ENCODE results near the gene ZNFX1. TPM values are rescaled to one million over a fixed set of nuclear protein-coding genes. Genes with fewer than 3 reads are reported as not detected.

The ZNFX1 gene
- total RNA-seq, 4 donors from 2014 or later = 28.7 to 34.9 (median 31.1) TPM

DNA sequence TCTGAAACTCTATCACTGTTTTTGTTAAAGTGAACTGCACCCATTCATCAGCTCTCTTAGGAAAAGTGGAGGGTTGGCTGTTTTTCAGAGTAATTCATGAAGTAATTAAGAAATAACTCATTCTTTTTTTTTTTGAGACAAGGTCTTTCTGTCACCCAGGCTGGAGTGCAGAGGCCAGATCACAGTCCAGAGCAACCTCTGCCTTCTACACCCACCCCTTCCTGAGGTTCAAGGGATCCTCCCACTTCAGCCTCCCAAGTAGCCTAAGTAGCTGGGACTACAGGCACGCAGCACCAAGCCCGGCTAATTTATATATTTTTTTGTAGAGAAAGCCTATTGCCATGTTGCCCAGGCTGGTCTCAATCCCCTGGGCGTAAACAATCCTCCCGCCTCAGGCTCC, 2.6 kb downstream of the ZNFX1 start:
- intact Hi-C loops (cut with DNase I; ENCODE audit: low total_unique reads) (no loop called here), in situ Hi-C loops (cut with MboI; ENCODE audit: low sequenced_read_pairs in 4 of 4) (no loop called here)
- no peak for ATAC-seq
- Histone ChIP-seq H3K4me1 (peaks cover 30 to 42% of the 10 kb centered on the region in 2 donors), H3K4me3 (no peak overlapping the region), H3K27me3 (no peaks in the 10 kb centered on the region), H3K36me3 (peaks cover 0 to 50% of the 10 kb centered on the region in 2 donors), H3K9me3 (no peaks in the 10 kb centered on the region), H3K27ac (peak overlapping the region in 2 of 4 donors; percentile 95 to 98)
- no peak for DNase-seq
- no peak for TF ChIP-seq POLR2A (IDR thresholded peaks at IDR 0.05)
- TF ChIP-seq, protein P1, sequence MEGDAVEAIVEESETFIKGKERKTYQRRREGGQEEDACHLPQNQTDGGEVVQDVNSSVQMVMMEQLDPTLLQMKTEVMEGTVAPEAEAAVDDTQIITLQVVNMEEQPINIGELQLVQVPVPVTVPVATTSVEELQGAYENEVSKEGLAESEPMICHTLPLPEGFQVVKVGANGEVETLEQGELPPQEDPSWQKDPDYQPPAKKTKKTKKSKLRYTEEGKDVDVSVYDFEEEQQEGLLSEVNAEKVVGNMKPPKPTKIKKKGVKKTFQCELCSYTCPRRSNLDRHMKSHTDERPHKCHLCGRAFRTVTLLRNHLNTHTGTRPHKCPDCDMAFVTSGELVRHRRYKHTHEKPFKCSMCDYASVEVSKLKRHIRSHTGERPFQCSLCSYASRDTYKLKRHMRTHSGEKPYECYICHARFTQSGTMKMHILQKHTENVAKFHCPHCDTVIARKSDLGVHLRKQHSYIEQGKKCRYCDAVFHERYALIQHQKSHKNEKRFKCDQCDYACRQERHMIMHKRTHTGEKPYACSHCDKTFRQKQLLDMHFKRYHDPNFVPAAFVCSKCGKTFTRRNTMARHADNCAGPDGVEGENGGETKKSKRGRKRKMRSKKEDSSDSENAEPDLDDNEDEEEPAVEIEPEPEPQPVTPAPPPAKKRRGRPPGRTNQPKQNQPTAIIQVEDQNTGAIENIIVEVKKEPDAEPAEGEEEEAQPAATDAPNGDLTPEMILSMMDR (IDR thresholded peaks at IDR 0.05 in 4 of 5, conservative IDR thresholded peaks at IDR 0.05 in 1 of 5) = no peak

DNA sequence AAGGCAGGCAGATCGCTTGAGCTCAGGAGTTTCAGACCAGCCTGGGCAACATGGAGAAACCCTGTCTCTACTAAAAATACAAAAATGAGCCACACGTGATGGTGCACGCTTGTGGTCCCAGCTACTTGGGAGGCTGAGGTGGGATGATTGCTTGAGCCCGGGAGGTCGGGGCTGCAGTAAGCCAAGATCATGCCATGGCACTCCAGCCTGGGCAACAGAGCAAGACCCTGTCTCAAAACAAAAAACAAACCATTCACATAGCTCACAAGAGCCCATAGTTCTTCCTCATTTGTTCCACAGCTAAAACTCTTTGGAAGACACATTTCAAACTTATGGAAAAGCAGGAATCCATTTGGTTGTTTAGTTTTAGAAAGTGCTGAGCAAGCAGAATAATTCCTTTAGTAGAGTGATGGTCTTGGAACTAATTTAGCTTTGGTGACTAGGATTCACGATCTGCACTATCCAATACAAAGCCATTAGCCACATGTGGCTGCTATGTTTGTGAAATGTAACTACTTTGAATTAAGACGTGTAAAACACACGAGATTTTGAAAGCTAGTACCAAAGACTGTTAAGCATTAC, 4.1 kb downstream of the ZNFX1 start:
- TF ChIP-seq POLR2A (IDR thresholded peaks at IDR 0.05) = no peak
- TF ChIP-seq, protein P1 (IDR thresholded peaks at IDR 0.05 in 4 of 5, conservative IDR thresholded peaks at IDR 0.05 in 1 of 5) = no peak
- Histone ChIP-seq H3K9me3 (no peaks in the 10 kb centered on the region), H3K4me1 (peaks cover 25 to 44% of the 10 kb centered on the region in 2 donors), H3K4me3 (no peak overlapping the region), H3K27me3 (no peaks in the 10 kb centered on the region), H3K27ac (no peak overlapping the region), H3K36me3 (peaks cover 0 to 56% of the 10 kb centered on the region in 2 donors)
- DNase-seq = no peak
- intact Hi-C loops (cut with DNase I; ENCODE audit: low total_unique reads) = loop anchor here (5.0 kb wide), 1 partner anchor 41 kb away; no protein-coding TSS in a partner anchor
- in situ Hi-C loops (cut with MboI; ENCODE audit: low sequenced_read_pairs in 4 of 4) = no loop called here
- ATAC-seq = no peak

DNA sequence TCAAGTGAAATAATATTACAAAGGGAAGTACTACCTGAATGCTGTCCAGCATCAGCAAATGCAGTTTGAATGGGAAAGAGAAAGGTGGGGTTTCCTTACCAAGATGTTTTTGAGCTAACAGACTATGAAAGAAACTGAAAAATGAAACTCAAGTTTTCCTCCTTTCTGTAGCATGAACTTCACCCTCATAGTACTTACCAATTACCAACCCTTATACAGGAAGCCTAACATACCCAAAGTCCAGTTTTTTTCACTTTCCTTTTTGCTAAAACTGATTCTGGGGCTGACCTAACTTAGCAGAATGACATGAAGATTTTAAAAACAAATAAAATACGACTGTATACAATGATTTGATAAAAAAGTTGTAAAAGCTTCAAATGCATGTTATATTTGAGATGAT, 5.2 kb downstream of the ZNFX1 start:
- TF ChIP-seq, protein P1 (IDR thresholded peaks at IDR 0.05 in 4 of 5, conservative IDR thresholded peaks at IDR 0.05 in 1 of 5) = no peak
- no peak for TF ChIP-seq POLR2A (IDR thresholded peaks at IDR 0.05)
- DNase-seq (no peak), ATAC-seq (no peak)
- Histone ChIP-seq H3K4me3 (no peak overlapping the region), H3K36me3 (peaks cover 0 to 57% of the 10 kb centered on the region in 2 donors), H3K27ac (no peak overlapping the region), H3K9me3 (no peaks in the 10 kb centered on the region), H3K4me1 (peaks cover 36 to 50% of the 10 kb centered on the region in 2 donors), H3K27me3 (no peaks in the 10 kb centered on the region)
- in situ Hi-C loops (cut with MboI; ENCODE audit: low sequenced_read_pairs in 4 of 4) = no loop called here
- intact Hi-C loops (cut with DNase I; ENCODE audit: low total_unique reads) = loop anchor here (5.0 kb wide), 1 partner anchor 40 kb away; no protein-coding TSS in a partner anchor

DNA sequence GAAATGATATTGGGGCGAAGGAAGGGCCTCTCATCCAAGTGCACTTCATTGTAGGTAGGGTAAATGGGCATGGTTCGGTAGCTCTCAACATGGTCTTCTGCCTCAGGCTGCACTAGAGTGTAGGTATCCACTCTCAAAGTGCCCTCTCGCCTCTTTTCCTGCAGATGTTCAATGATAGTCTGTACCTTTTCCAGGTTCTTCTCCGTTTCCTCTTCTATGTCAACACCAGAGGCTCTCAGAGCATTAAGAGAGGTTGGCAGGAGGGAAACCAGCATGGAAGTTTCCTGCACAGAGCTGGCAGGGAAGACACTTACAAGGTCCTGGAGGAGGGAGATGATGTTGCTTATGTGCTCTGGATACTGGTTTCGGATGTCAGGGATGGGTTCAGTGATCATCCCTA, 7.1 kb downstream of the ZNFX1 start:
- Histone ChIP-seq H3K4me1 (peaks cover 24 to 42% of the 10 kb centered on the region in 2 donors), H3K4me3 (no peak overlapping the region), H3K9me3 (no peaks in the 10 kb centered on the region), H3K36me3 (peaks cover 0 to 57% of the 10 kb centered on the region in 2 donors), H3K27ac (no peak overlapping the region), H3K27me3 (no peaks in the 10 kb centered on the region)
- TF ChIP-seq POLR2A (IDR thresholded peaks at IDR 0.05) = no peak
- no peak for DNase-seq
- in situ Hi-C loops (cut with MboI; ENCODE audit: low sequenced_read_pairs in 4 of 4) (no loop called here), intact Hi-C loops (cut with DNase I; ENCODE audit: low total_unique reads) (loop anchor here (5.0 kb wide), 1 partner anchor 38 kb away; no protein-coding TSS in a partner anchor)
- ATAC-seq = no peak

DNA sequence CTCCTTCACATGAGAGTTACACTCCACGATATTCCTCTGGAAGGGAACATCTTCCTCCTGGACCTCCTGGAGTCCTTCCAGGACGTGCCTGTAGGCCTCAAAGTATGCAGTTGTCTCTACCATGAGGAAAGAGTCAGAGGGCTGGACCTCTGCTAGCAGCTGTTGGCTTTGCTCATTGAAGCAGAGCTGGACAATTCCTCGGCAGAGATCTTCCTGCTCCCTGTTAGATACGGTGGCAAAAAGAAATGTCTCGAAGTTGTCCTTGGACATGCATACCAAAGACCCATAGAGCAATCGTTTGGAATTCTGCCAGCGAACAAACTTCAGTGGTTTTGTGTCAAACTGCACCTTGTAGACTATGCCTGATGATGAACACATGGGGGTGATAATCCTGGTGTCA, 7.7 kb downstream of the ZNFX1 start:
- Histone ChIP-seq H3K9me3 (no peaks in the 10 kb centered on the region), H3K27me3 (no peaks in the 10 kb centered on the region), H3K36me3 (peaks cover 0 to 55% of the 10 kb centered on the region in 2 donors), H3K4me1 (peaks cover 22 to 37% of the 10 kb centered on the region in 2 donors), H3K27ac (peak overlapping the region in 2 of 4 donors; percentile 16 to 21), H3K4me3 (no peak overlapping the region)
- in situ Hi-C loops (cut with MboI; ENCODE audit: low sequenced_read_pairs in 4 of 4) (no loop called here), intact Hi-C loops (cut with DNase I; ENCODE audit: low total_unique reads) (loop anchor here (5.0 kb wide), 1 partner anchor 38 kb away; no protein-coding TSS in a partner anchor)
- ATAC-seq (peak in 1 of 2 donors; percentile 67), DNase-seq (no peak)
- TF ChIP-seq, protein P1 (IDR thresholded peaks at IDR 0.05 in 4 of 5, conservative IDR thresholded peaks at IDR 0.05 in 1 of 5) = no peak

Measured in gastrocnemius medialis (tissue), 4 donors.